Calu3 (cell line): ENCODE measurements around the gene PCBP2. TPM values are rescaled to one million over a fixed set of nuclear protein-coding genes. Genes with fewer than 3 reads are reported as not detected.
A peak's percentile ranks its signal among the peaks of the same experiment; 100 is the strongest.
"Not testable (repeated sequence)": the region's sequence is repeated elsewhere in the genome, so short reads cannot be mapped to it uniquely, and the experiment has no call there.

Experiments used
- BruUV-seq: library from RNA; stranded (reverse); fragments of 400-500 nt; replicated peaks from 2 replicates; lab custom pipeline; 2021; lab: Mats Ljungman, UMichigan
- CTCF ChIA-PET: fragments of 300-600 bp; sonication (Branson Sonifier 250); formaldehyde crosslinking; loops from one replicate; lab custom pipeline; 2022; ENCODE audit warnings: antibody characterized with exemption; lab: Charles Lee
- DNase-seq: peaks from one replicate; pipeline ENCODE4 v3.0.0; 2022
- H3K27ac Mint-ChIP-seq: one replicate; pipeline ENCODE4 v1.8.0; 2022; ENCODE audit warnings: mixed read lengths; ENCODE audit not compliant: unreplicated experiment
- H3K27me3 Mint-ChIP-seq: one replicate; pipeline ENCODE4 v1.8.0; 2022; ENCODE audit warnings: mixed read lengths; ENCODE audit not compliant: unreplicated experiment
- H3K36me3 Mint-ChIP-seq: one replicate; pipeline ENCODE4 v1.8.0; 2022; ENCODE audit warnings: mild to moderate bottlenecking, moderate library complexity, mixed read lengths; ENCODE audit not compliant: insufficient read depth, unreplicated experiment
- H3K4me1 Mint-ChIP-seq: one replicate; pipeline ENCODE4 v1.8.0; 2022; ENCODE audit warnings: mild to moderate bottlenecking, low read depth, mixed read lengths; ENCODE audit not compliant: unreplicated experiment
- H3K4me3 Mint-ChIP-seq: one replicate; pipeline ENCODE4 v1.8.0; 2022; ENCODE audit warnings: mild to moderate bottlenecking, low read depth, moderate library complexity, mixed read lengths; ENCODE audit not compliant: unreplicated experiment
- H3K9me3 Mint-ChIP-seq: one replicate; pipeline ENCODE4 v1.8.0; 2022; ENCODE audit warnings: low read depth, mixed read lengths; ENCODE audit not compliant: unreplicated experiment
- intact Hi-C: fragments of 100-400 bp; cut with micrococcal nuclease; formaldehyde crosslinking; loops from one replicate; pipeline ENCODE4 v1.10.0; 2022; ENCODE audit not compliant: unreplicated experiment
- total RNA-seq: library from RNA; stranded (reverse); gene quantifications from 2 replicates; pipeline ENCODE4 v1.2.3, GENCODE V29; 2022
- TF ChIP-seq, protein P1 (sequence below): fragments of 200-600 bp; IDR thresholded peaks from one replicate; pipeline ENCODE4 v1.8.0; 2022; ENCODE audit warnings: antibody characterized with exemption; ENCODE audit not compliant: unreplicated experiment

PCBP2 gene
- total RNA-seq, 1 experiment from 2014 or later: 528 TPM

DNA sequence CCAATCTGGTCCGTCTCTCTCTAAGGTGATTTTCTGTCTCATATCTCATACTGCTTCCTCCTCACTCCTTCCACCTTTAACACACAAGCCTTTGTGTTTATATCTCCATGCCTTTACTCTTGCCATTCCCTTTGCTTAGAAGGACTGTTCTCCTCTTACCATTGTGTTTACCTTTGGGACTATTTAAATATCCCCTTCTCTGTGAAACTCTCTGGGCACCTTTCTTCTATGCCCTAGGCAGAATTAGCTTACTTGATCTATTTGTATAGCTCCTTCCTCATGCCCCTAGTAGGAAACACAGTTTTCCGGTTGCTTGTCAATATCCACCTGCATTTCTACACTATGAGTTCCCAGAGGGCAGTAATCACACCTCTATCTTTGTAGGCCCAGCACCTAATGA, 32.1 kb upstream of the PCBP2 start:
- H3K27ac Mint-ChIP-seq: no peak overlapping the region
- H3K36me3 Mint-ChIP-seq: peaks cover 17% of the 10 kb centered on the region
- intact Hi-C loops: no loop called here
- DNase-seq: no peak
- H3K4me3 Mint-ChIP-seq: no peak overlapping the region
- BruUV-seq: TSS peak; percentile 21
- H3K9me3 Mint-ChIP-seq: no peaks in the 10 kb centered on the region
- TF ChIP-seq, protein P1, sequence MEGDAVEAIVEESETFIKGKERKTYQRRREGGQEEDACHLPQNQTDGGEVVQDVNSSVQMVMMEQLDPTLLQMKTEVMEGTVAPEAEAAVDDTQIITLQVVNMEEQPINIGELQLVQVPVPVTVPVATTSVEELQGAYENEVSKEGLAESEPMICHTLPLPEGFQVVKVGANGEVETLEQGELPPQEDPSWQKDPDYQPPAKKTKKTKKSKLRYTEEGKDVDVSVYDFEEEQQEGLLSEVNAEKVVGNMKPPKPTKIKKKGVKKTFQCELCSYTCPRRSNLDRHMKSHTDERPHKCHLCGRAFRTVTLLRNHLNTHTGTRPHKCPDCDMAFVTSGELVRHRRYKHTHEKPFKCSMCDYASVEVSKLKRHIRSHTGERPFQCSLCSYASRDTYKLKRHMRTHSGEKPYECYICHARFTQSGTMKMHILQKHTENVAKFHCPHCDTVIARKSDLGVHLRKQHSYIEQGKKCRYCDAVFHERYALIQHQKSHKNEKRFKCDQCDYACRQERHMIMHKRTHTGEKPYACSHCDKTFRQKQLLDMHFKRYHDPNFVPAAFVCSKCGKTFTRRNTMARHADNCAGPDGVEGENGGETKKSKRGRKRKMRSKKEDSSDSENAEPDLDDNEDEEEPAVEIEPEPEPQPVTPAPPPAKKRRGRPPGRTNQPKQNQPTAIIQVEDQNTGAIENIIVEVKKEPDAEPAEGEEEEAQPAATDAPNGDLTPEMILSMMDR: no peak
- CTCF ChIA-PET: interaction anchor here (0.5 to 4.0 kb wide), 6 partner anchors 33 to 233 kb away, joined by 3 to 46 read pairs (median 4); partner anchors contain the start of genes AAAS and TARBP2
- no peaks in the 10 kb centered on the region for H3K27me3 Mint-ChIP-seq
- H3K4me1 Mint-ChIP-seq: peaks cover 19% of the 10 kb centered on the region

DNA sequence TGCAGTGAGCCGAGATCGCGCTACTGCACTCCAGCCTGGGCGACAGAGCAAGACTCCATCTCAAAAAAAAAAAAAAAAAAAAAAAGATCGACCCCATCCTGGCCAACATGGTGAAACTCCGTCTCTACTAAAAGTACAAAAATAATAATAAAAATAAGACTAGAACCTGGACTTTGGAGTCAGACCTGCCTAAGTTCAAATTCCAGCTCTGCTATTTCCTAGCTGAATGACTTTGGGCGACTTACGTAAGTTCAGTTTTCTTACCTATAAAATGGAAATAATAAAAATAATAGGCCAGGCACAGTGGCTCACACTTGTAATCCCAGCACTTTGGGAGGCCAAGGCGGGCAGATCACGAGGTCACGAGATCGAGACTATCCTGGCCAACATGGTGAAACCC, 29.7 kb upstream of the PCBP2 start:
- H3K4me3 Mint-ChIP-seq, H3K9me3 Mint-ChIP-seq, H3K27me3 Mint-ChIP-seq, intact Hi-C loops, BruUV-seq, DNase-seq, H3K27ac Mint-ChIP-seq, H3K36me3 Mint-ChIP-seq: not testable (repeated sequence)
- peaks cover 19% of the 10 kb centered on the region for H3K4me1 Mint-ChIP-seq
- CTCF ChIA-PET: interaction anchor here (0.7 to 4.0 kb wide), 2 partner anchors 43 to 70 kb away, joined by 4 to 46 read pairs; no protein-coding TSS in a partner anchor

DNA sequence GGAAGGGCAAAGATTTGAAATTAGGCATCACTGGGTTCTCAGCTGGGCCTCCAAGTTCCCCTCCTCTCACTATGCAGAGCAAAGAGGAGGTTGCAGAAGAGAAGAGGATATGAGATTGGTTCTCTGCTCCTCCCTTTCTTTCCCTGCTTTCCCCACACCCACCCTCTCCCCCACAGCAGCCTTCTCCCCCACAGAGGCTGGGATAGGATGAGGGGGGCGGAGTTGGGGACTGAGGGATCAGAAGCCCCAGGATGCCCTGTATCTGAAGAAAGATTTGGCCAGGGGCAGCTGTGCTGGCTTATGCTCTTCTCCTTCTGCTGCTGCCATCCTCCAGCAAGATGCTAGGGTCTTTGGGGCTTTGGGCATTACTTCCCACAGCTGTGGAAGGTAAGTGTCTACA, 28.3 kb upstream of the PCBP2 start, which contains the start of gene AMHR2:
TSS of gene AMHR2 (plus strand) at position 259 of the 400 bp plus-strand sequence. CDS start at position 339, 80 bp downstream.
- Mint-ChIP-seq H3K36me3 (peaks cover 6% of the 10 kb centered on the region), H3K4me1 (peaks cover 29% of the 10 kb centered on the region), H3K27me3 (no peaks in the 10 kb centered on the region), H3K27ac (no peak within 1 kb of the TSS), H3K4me3 (no peak within 1 kb of the TSS), H3K9me3 (no peaks in the 10 kb centered on the region)
- BruUV-seq: no TSS peak
- intact Hi-C loops: no loop called here
- TF ChIP-seq, protein P1: no peak
- DNase-seq: no peak
- CTCF ChIA-PET: interaction anchor here (0.7 kb wide), 1 partner anchor 71 kb away, joined by 3 read pairs; no protein-coding TSS in a partner anchor

DNA sequence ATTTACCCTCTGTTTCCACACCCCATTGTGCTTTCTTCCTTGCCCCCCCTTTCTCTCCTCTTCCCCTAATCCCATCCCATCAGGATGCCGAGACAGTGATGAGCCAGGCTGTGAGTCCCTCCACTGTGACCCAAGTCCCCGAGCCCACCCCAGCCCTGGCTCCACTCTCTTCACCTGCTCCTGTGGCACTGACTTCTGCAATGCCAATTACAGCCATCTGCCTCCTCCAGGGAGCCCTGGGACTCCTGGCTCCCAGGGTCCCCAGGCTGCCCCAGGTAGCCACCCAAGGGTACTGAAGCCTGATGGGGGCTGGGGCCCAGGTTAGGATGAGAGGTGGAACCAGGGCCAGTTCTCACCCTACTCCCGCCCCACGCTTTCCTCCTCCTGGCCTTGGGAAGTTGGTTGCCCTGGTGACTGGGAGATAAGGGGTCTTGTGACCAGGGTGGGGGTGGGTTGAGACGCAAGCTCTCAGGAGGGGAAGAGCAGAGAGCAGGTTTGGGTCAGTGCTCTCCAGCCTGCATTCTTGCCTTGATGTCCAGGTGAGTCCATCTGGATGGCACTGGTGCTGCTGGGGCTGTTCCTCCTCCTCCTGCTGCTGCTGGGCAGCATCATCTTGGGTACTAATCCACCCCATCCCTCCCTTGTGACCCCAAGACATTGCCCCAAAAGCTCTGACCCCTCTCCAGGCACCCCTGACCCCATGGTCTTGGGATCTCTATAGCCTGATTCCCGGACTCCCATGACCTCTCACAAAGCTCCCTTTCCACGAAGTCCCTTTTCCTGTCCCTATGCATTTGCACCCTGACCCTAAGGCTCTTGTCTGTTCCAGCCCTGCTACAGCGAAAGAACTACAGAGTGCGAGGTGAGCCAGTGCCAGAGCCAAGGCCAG, 27.0 kb upstream of the PCBP2 start:
- peaks cover 6% of the 10 kb centered on the region for H3K36me3 Mint-ChIP-seq
- CTCF ChIA-PET: no interaction called here
- TF ChIP-seq, protein P1: no peak
- no TSS peak for BruUV-seq
- no peak overlapping the region for H3K27ac Mint-ChIP-seq
- H3K4me1 Mint-ChIP-seq: peaks cover 19% of the 10 kb centered on the region
- no peaks in the 10 kb centered on the region for H3K27me3 Mint-ChIP-seq
- intact Hi-C loops: no loop called here
- H3K4me3 Mint-ChIP-seq: no peak overlapping the region
- DNase-seq: no peak
- H3K9me3 Mint-ChIP-seq: no peaks in the 10 kb centered on the region
